Testis (tissue), 2 donors: ENCODE results near the gene CDH23.

ENCODE experiments used
- POLR2A ChIP-seq: fragments of 450-650 bp; IDR thresholded peaks from one replicate; pipeline ENCODE4 v1.6.1; 2017; ENCODE audit warnings: antibody characterized with exemption, mild to moderate bottlenecking, moderate library complexity
- TF ChIP-seq, protein P1 (sequence below), 3 experiments: fragments of 450-650 bp in 2 of 3; fragments of 200-600 bp in 1 of 3; sonication (generic) in 1 of 3; IDR thresholded peaks; one replicate each; pipeline ENCODE4 v1.5.1; 2016 to 2019; ENCODE audit warnings: antibody characterized with exemption in 3 of 3, mild to moderate bottlenecking in 2 of 3, moderate library complexity in 1 of 3

DNA sequence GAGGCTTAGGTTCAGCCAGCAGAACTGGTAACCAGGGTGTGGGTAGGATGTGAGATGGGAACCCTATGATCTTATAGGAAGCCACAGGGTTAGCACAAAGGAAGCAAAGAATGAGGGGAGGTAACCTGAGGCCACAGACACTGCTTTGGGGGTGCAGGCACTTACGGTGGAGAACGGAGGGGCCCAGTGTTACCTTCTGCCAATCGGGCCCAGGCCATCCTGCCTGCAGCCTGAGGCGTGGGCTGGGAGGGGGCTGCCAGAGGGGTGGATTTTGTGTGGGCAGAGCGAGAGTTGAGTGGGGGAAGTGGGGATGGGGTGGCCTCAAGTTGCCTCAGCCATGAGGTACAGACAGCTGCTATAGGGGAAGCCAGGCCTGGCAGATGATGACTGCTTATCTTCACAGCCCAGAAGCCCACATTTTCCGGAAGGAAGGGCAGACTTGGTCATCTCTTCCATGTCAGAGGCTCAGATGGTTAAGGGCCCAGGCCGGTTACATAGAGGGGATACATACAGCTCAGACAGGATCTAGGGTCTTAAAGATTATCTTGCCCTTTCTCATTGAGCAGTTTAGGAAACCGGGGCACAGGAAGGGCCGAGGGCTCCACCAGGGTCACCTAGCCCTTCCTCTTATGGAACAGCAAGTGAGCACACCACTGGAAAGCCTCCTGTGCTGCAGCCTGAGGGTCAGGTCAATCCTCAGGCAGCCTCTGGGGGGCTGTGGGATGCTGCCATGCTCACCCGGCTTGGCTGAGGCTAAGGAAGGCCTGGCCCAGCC is 401.0 kb downstream of the CDH23 start:
- TF ChIP-seq, protein P1, sequence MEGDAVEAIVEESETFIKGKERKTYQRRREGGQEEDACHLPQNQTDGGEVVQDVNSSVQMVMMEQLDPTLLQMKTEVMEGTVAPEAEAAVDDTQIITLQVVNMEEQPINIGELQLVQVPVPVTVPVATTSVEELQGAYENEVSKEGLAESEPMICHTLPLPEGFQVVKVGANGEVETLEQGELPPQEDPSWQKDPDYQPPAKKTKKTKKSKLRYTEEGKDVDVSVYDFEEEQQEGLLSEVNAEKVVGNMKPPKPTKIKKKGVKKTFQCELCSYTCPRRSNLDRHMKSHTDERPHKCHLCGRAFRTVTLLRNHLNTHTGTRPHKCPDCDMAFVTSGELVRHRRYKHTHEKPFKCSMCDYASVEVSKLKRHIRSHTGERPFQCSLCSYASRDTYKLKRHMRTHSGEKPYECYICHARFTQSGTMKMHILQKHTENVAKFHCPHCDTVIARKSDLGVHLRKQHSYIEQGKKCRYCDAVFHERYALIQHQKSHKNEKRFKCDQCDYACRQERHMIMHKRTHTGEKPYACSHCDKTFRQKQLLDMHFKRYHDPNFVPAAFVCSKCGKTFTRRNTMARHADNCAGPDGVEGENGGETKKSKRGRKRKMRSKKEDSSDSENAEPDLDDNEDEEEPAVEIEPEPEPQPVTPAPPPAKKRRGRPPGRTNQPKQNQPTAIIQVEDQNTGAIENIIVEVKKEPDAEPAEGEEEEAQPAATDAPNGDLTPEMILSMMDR (IDR thresholded peaks at IDR 0.05): no peak
- no peak for TF ChIP-seq POLR2A
